Dermis microvascular lymphatic vessel endothelial cell (primary cell): Measurements from ENCODE around the gene RAD51B. TPM values are rescaled to one million over a fixed set of nuclear protein-coding genes. Genes with fewer than 3 reads are reported as not detected.
"Not testable (repeated sequence)": the region's sequence is repeated elsewhere in the genome, so short reads cannot be mapped to it uniquely, and the experiment has no call there.

Experiments used
- DNase-seq, 2 donors: peaks; one replicate each; pipeline versions ENCODE4 v3.0.0 to v3.0.0-alpha.2; 2010; ENCODE audit warnings: low read depth in 2 of 2
- total RNA-seq: library from RNA; depleted of rRNA; stranded (reverse); fragments of >200 nt; gene quantifications from 2 replicates; pipeline ENCODE4 v1.2.1, GENCODE V29; 2014

The RAD51B gene
- total RNA-seq, result 6.3 and 9.2 TPM in 2 replicates

DNA sequence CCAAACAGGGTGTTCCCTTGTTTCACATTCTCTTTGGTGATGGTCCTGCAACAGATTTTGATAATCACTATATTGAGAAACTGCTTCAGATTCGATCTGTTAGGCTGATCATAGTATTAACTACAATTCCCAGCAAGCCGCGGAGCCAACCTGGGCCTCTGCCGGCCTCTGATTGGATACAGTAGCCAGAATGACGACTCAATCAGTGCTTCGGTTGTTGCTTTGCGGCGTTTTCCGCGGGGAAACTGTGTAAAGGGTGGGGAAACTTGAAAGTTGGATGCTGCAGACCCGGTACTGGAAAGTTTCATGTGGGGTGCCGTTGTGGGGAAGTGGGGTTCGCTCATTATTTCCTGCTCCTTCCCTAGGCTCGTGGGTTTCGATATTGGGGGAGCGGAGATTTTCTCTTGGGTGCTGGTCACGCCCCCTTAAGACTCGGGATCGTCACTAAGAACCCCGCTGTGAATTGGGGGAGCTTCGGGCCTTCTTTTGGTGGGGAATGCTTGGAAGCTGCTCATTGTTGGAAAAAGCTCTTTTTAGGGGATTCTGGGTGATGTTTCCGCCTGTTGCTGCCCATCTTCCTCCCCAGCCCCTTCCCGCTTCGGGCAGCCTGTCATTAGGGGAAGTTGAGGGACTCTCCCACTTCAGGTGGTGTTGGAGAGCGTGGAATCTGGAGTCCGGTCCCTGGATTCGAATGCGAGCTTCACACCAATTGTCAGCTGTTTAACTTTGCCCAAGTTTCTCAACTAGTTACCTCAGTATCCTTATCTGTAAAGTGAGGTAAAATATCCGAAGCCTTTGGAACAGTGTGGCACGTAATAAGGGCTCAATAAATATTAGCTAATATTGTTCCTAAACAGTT is at the start of gene RAD51B:
RAD51B (plus strand) TSS at position 217 of the 859 bp plus-strand sequence.
- DNase-seq, result peak; percentile 75 to 87

DNA sequence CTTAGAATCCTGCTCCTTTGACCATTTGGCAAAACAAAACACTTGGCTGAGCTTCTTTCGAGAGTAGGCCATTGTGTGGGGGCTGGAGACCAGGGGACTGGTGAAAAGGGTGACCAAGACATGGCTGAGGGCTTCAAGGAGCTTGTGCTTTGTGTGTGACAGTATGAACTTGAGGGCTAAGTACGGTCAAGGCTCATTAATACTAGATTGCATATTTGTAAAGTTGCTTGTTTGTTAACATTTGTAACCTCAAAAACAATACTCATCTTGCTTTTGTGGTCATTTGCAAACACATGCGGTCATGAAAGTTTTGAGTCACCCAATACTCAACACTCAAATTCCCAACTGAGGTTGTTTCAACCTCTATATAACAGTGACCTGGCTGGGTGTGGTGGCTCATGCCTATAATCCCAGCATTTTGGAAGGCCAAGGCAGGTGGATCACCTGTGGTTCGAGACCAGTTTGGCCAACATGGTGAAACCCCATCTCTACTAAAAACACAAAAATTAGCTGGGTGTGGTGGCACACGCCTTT is 45.7 kb upstream of the RAD51B start:
- no peak for DNase-seq

DNA sequence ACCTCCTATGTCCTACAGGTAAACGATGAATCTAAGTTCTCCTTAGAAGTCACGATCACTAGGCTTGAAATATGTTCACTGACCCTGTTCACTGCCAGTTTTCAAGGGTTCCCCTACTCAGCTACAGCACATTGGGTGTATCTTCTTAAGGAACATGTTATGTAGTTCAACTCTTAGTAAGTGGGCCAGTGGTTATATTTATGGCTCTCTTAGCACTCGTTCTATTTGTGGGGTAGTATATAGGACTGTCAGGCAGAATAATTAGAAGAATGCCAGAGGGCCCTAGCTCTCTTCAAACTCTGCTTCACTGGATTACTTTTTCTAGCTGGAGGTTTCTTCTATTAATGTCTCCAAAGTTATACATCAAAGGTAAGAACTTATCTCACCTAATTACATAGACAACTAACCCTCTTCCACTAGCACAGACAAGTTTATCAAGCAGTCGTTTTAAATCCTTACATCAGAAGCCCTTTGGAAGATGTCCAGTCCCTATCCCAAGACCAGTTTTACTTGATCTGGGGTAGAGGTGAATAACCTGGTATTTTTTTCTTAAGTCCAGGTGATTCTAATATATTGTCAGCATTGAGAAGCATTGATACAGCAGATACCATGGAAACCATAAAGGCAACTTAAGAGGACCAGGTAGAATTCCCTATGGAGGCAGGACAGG is 42.8 kb upstream of the RAD51B start:
- no peak for DNase-seq

DNA sequence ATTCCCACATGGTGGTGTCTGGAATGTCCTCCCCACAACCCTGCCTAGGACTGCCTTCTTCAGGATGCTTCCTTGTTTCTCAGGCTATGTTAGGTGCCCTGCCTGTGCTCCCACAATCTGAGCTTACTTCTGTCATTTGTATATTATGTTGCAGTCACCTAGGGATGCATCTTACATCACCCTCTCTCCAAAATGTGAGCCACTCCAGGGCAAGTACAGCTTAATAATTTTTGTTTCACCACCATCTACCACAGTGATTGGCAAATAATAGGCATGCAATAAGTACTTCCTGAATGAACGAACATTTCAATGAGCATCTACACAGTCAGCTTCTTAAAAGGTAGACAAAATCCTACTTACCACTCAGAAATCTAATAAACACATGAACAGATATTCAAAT is 40.8 kb upstream of the RAD51B start:
- no peak for DNase-seq

DNA sequence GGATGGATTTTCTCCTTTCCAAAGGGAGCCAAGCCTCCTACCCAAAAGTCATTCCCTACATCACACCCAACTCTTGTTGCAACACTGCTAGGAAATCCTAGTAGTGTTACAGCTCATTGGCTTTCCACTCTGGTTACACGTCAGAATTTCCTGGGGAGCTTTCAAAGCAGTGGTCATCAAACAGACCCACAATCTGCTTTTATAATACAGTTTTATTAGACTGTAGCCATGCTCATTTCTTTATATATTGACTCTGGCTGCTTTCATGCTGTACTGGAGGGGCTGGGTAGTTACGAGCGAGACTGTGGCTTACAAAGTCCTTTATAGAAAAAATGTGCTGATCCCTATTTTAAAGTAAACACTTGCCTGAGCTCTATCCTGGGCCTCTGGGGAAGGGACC is 37.5 kb upstream of the RAD51B start:
- no peak for DNase-seq

DNA sequence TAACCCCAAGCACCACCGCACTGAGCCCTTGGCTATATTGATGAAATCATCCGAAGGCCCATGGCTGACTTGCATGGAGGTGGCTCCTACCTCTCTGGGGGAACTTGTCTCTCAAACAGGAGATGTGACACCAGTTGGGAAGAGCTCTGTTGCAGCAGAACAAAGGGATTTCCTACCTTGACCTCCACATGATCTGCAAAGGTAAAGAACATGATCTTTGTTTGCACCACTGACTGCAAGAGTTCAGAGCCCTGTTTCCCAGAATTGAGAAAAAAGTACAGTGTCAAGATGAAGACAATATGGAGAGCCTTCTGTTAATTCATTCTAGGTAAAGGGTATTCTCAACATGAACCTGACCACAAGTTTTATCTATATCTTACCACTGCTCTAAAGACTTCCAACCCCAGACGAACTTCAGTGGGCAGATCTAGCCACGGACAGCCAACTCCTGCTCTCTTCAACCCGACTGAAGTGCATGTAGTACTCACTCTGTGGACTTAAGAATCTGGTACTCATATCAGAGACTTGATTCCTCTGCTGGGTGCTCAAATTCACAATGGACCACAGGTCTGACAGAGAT is 35.2 kb upstream of the RAD51B start:
- DNase-seq, result no peak

DNA sequence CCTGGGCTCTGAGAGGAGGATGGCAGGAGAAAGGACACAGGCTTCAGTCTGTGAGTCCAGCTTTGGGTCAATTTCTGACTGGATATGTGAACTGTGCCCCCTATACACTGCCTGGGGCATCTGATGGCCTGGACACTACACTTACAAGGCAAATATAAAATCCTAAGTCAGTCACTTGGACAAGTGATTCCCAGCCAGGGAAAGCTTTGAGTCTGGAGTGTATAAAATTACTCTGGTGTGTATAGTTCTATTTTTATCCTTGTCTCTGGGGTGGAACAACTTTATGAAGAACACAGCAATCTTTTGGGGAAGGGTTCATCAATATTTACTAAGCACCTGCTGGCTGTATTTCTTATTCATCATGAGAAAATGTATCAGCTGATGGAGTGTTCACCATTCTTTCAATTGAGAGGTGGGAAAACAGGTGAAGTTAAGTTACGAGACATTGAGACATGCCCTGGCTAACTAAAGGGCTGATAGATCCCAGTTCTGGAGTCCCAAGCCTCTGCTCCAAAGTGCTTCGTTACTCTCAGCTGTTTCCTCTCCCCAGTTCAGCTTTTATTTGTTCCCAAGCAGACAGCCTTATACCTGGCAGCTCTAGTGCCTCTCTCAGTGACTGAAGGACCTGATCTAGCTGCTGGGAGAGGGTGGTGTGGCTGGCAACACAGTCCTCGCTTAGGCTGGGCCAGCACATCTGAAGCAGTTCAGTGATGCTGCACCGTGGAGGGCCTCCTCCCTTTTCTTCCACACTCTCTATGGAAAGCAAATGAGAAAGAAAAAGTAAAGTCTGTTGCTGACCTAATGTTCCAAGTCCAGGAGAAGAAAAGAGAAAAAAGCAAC is 34.1 kb upstream of the RAD51B start:
- no peak for DNase-seq

DNA sequence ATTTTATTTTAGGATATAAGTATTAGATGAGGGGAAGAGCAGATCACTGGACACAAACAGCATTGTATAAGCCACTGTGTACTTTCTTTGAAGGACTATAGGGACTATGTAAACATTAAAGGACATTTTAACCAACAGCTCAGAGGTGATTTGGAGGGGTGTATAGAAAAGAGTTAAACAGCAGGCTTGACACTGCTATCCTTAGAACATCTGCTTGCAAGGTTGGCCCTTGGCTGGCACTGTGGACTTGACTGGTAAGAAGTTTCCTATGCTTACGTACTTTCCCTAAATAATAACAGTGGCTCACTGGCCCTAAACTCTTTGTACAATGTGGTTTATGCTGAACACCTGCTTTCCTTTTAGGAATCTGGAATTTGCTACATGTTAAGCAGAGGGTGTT is 31.9 kb upstream of the RAD51B start:
- DNase-seq, result no peak

DNA sequence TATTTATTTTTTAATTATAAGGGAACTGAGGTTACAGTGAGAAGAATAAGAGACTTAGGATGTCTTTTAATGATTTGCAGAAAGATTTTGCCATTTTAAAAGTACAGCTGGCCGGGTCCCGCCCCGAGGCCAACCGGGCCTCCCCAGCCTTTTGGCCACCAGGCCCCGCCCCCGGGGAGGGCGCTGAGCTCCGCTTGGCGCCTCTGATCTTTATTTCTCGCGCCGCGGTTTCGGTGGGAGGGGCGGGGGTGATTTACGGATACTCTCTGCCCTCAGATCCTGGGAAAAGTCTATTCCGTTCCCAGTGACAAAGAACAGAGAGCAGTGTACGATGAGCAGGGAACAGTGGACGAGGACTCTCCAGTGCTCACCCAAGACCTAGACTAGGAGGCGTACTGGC is 20.8 kb upstream of the RAD51B start:
- DNase-seq, result no peak

DNA sequence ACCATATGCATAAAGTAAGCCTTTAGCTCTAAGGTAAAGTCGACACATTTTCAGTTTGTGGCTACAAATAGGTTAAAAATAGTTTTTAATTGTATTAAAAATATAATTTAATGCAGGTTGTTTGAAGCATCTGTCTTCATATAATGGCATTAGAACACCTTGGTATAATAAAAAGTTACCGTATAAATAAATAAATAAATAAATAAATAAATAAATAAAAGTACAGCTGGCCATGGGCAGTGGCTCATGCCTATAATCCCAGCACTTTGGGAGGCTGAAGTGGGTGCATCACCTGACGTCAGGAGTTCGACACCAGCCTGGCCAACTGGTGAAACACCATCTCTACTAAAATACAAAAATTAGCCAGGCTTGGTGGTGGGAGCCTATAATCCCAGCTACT is 18.8 kb upstream of the RAD51B start:
- no peak for DNase-seq

DNA sequence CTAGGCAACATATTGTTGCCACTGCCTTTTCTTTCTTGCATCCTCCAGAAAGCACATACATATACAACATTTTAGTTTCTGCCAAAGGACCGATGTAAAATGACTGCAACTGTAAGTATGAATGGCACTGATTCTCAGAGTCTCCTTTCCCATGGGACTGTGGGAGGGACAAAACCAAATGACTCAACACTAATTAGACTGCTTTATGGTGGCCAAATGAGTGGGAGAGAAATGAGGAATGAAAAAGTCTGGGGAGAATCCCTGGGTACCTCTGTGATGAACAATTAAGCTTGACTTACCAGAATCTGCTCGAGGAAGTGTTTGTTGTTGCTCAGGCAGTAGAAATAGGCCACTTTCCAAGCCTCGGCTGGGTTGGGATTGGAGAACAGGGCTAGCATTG is 13.3 kb upstream of the RAD51B start:
- DNase-seq, result no peak

DNA sequence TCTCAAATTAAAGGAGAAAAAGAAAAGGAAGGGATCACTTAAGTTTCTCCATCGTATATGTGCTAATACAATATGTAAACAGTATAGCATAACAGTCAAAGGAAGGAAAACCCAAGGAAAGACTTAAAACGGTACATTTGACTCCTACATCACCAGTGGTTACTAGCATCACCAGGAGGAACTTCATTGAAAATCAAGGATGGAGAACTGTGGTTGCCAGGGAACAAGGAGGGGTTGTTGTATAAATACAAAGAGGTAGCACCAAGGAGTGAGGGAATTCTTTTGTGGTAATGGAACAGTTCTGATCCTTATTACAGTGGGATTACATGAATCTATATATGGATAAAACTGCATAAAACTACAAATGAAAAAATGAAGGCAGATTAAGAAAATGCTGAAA is 4.8 kb upstream of the RAD51B start:
- no peak for DNase-seq

DNA sequence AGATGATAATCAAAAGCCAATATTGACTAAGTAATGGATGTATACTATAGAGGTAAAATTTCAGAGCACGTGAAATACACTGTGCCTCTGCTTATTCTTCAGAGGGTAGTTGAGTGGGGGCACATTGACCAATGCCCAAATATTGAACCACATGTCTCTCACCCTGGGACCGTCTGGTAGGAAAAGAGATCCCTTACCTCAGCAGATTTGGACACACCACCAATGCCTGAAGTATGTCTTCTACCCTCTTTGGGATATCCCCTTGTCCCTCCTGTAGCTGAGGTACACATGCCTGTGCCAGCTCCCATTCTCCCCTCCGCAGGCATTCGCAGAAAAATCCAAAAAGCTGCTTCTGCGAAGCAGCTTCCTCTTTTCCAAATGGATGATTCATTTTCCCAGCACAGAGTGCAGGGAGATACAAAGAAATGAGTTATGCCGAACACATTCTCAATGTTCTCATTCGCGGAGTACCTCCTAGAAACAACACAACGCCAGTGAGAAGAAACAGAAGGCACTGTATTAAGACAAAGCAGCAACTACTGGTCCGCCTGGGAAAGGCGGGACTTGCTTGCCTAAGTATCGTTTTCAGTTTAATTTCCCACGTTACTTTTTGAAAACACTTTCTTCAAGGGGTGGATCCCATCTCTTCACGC is 3.9 kb upstream of the RAD51B start:
- peak in 1 of 2 donors; percentile 58 for DNase-seq

DNA sequence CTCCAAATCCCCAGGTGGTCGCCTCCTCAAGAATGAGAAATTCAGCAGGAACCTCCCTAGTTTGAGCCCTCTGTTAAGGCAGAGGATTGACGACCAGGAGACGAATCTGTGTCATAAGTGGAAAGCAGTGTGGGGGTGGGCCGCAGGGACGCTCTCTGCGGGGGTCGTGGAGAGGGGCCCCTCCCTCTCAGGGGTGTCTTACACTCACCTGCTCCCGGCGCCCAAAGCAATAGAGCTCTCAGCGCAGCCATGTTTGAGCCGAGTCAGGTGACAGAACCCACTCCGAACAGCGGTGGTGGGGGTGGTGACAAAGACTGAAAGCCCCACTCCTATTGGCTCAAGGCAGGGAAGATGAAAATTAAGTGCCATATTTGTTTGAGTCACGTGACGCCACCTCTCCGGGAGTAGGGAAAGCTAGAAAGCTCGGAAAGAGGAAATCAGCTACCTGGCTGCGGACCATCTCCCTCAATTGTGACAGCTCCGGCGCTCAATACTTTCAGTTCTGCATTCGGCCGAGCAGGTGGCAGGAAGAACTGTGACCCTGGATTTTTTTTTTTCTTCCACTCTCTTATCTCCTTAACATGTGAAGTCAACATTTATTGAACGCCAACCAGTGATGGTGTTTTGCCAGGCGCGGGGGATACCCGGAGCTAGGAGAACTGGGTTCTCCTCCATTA is 3.1 kb upstream of the RAD51B start, which contains the start of gene ZFYVE26:
ZFYVE26 (minus strand) TSS at position 265 of the 677 bp plus-strand sequence. CDS start 627 bp downstream, outside the sequence.
- DNase-seq, result peak; percentile 95 to 96

DNA sequence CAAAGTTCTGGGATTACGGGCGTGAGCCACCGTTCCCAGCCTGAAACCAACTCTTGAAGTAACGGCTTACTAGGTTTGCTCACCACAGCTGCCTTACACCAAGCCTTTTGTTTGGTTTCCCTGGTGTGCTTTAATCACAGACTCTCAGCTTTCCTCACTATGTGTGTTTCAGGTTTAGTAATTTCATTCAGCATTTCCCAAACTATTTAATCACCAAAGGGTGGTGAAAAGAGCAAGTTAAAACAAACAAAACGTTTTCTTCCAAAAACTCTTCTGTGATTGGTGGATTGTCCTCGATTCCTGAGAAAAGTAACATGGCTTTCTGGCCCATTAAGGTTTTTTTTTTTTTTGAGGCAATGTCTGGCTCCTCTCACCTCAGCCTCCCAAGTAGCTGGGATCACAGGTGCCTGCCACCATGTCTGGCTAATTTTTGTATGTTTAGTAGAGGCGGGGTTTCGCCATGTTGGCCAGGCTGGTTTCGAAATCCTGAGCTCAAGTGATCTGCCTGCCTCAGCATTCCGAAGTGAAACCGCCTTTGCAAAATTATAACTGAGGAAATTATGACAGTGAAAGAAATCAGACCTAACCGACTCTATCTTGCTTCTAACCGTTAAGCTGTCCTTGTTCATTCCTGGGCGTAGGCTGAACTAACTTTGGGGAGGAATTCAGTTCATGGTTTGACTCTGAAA is 1.7 kb upstream of the RAD51B start:
- DNase-seq, result no peak

DNA sequence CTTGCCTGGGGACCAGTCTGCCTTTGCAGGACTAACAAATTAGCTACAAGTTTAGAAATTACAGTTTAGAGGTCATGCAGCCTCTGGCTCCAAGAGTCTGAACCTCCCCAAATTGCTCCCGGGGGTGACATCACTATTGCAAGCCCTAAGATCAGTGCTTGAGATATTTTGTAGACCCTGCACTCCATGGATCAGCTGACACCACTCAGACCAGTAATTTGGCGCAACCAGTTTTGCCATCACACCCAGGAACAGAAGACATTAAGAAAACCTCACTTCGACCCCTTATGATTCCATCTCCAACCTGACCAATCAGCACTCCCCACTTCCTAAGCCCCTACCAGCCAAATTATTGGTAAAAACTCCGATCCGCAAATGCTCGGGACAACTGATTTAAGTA is 1.1 kb upstream of the RAD51B start:
- DNase-seq, result not testable (repeated sequence)

DNA sequence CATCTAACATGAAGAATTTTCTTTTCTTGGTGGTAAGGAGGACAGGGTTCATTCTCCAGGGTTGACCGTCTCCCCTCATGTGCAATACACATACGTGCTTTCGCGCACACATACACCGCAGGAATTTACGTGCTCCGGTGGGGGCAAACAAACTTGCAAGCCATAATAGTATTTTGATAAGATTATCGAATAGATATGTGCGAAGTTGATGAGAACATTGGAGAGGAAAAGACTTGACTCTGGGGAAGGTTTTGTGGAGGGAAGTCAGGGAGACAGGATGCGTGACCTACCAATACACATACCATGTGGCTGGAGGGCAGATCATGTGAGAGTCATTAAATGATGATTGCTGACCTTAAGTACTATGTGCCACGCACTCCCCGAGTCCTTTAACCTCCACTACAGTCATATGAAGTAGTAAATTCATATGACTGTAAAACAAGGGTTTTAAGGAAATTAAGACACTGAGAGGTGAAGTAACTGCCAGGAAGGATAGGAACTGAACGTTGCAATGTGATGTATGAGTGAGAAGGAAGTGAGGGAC is 921 bp downstream of the RAD51B start:
- peak in 1 of 2 donors; percentile 58 for DNase-seq

DNA sequence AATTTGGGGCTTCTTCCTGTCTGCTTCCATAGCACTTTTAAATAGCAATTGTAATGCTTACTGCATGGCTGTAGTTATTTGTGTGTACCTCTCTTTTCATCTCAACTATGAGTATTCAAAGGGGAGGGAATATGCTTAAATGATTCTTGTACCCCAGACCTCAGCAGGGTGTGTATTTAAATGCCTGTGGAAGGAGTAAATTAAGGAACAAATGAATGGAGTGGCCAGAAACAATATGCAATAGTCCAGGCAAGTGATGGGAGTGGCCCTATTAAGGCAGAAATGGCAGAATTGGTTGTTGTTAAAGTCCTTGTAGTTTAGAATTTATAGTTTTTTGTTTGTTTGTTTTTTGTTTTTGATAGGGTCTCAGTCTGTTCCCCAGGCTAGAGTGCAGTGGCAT is 1.5 kb downstream of the RAD51B start:
- DNase-seq, result no peak

DNA sequence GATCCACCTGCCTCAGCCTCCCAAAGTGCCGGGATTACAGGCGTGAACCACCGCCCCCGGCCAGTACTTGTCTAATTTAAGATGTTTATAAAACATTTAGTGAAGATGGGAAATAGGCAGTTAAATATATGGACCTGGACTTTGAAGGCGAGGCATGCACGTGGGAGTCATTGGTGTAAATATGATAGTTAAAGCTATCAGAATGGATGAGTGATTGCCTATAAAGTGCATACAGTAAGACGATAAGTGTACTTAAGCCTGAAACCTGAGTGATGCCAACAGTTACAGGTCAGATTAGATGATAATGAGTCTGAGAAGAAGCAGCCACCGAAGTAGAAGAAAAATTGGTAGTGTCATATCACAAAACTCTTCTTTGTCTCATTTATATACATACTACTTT is 11.5 kb downstream of the RAD51B start:
- no peak for DNase-seq
